HL-60 (cell line): ENCODE measurements around the gene CRY1.

Experiments used
- CTCF ChIP-seq: IDR thresholded peaks from one replicate; pipeline ENCODE4 v1.5.1; 2011; ENCODE audit warnings: low read length, control low read depth, inconsistent platforms; ENCODE audit not compliant: insufficient read depth
- POLR2AphosphoS5 ChIP-seq: IDR thresholded peaks from 2 replicates; pipeline ENCODE4 v1.6.1; 2012; ENCODE audit warnings: low read depth

GRCh38 chr12:107106241-107107025 is 13.1 kb upstream of the CRY1 start:
- no peak for TF ChIP-seq CTCF
- no peak for TF ChIP-seq POLR2AphosphoS5
